GM12801 (cell line): Measurements from ENCODE around the gene MGARP.

Source experiments
- TF ChIP-seq, protein P1 (sequence below): IDR thresholded peaks from one replicate; pipeline ENCODE4 v1.5.1; 2011; ENCODE audit warnings: control low read depth; ENCODE audit not compliant: insufficient read length; ENCODE audit errors: extremely low read depth

The MGARP gene

GRCh38 chr4:139239127-139239772 is 40.8 kb downstream of the MGARP start:
- TF ChIP-seq, protein P1, sequence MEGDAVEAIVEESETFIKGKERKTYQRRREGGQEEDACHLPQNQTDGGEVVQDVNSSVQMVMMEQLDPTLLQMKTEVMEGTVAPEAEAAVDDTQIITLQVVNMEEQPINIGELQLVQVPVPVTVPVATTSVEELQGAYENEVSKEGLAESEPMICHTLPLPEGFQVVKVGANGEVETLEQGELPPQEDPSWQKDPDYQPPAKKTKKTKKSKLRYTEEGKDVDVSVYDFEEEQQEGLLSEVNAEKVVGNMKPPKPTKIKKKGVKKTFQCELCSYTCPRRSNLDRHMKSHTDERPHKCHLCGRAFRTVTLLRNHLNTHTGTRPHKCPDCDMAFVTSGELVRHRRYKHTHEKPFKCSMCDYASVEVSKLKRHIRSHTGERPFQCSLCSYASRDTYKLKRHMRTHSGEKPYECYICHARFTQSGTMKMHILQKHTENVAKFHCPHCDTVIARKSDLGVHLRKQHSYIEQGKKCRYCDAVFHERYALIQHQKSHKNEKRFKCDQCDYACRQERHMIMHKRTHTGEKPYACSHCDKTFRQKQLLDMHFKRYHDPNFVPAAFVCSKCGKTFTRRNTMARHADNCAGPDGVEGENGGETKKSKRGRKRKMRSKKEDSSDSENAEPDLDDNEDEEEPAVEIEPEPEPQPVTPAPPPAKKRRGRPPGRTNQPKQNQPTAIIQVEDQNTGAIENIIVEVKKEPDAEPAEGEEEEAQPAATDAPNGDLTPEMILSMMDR = no peak

DNA sequence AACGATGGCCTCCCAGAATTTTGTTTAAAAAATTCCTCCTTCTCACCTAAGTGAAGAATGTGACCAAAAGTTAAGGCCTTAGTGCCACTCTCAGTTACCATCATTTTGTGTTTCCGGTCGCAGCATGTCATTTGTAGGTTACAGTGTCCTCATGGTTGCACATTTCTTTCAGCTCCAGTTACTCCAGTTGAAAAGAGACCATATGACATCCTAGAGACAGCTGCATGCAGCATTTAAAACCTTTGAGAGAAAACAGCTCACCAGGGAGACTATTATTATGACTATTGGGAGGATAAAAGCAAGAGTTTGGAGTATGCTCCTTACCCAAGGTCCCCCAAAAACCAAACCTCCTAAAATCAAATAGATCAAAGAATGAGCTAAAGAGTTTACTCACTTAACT is 45.8 kb downstream of the MGARP start:
- TF ChIP-seq, protein P1 = no peak

GRCh38 chr4:139229534-139230039 is 50.4 kb downstream of the MGARP start:
- TF ChIP-seq, protein P1 = no peak

GRCh38 chr4:139227729-139228404 is 52.2 kb downstream of the MGARP start:
- TF ChIP-seq, protein P1 = no peak

GRCh38 chr4:139223682-139224317 is 56.2 kb downstream of the MGARP start:
- TF ChIP-seq, protein P1 = no peak

DNA sequence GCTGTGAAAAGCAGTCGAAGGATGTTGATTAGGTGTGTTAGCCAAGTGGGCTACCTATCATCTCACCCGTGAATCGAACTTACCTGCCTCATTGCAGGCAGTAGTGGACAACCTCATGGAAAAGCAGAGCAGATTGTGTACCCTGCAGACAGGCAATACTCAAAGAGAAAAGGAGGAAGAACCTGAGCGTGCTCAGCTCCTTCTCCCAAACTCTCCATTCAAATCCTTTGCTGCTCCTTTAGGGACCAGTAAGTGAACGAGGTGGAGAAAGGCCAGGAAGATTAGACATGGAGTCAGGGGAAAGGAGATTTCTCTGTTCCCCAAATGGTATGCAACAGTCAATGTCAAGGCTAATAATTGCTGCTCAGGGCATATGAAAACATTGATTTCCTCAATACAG is 57.8 kb downstream of the MGARP start:
- TF ChIP-seq, protein P1 = no peak

DNA sequence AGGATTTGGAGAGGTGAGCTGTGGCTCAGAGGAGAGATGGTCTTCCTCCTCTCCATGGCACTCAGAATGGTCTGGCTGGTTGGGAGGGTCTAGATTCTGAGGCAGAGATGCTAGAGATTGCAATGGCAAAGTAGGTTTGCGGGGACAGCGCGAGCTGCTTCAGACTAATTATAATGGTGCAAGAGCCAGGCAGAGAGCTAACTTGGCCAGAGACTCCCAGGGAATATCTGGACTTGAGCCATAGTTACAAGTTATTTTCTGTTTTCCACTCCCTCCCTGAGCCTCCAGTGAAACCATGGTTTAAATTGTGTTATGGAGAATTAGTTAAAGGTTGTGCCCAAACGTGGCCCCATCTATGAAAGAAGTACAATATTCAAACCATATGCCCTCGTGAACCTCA is 58.3 kb downstream of the MGARP start:
- TF ChIP-seq, protein P1 = no peak
